ENCODE measurements around the gene POLR2C. TPM values are rescaled to one million over a fixed set of nuclear protein-coding genes. Genes with fewer than 3 reads are reported as not detected.

POLR2C gene
- total and polyA plus RNA-seq, 2 of the 13 experiments (the other 11 are each of a cell fraction or from before 2014, with no cell fraction given) = 104 to 216 TPM

DNA sequence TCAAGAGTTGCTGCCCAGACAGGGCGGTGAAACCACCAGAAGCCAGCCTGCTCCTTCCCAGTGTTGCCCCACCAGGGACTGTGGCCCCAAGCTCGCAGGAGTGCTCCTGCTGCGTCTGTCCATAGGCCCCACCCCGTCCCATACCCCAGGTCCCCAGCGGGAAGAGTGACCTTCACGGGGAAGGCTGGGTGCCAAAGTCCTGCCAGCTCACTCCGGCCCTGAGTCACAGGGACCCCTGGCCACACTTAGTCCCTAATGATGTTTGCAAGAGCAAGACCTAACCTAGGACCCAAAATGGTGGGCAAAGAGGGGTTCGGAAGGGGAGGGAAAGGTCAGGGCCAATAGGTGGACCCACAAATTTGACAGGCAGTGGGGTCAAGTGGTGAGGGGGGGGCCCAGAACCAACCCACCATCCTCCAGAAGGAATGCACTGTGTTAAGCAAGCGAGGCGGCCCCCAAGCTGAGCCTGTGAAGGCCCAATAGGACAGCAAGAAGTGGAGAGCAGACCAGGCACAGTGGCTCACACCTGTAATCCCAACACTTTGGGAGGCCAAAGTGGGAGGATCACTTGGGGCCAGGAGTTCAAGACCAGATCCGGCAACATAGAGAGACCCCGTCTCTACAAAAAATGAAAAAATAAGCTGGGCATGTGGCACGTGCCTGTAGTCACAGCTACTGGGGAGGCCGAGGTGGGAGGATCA, 20.5 kb downstream of the POLR2C start (continued):
- TF ChIP-seq PAF1 (CRISPR knock-in tag; IDR thresholded peaks at IDR 0.05) = no peak
- peak; percentile 77; the same call in 1 of the 2 replicates for TF ChIP-seq ARNT2 (CRISPR knock-in tag; IDR thresholded peaks at IDR 0.05; ENCODE audit: low read depth)
- TF ChIP-seq KAT7 (CRISPR knock-in tag; IDR thresholded peaks at IDR 0.05; ENCODE audit: borderline replicate concordance) = peak; percentile 84; the same call in 1 of the 2 replicates
- TF ChIP-seq, protein P1, sequence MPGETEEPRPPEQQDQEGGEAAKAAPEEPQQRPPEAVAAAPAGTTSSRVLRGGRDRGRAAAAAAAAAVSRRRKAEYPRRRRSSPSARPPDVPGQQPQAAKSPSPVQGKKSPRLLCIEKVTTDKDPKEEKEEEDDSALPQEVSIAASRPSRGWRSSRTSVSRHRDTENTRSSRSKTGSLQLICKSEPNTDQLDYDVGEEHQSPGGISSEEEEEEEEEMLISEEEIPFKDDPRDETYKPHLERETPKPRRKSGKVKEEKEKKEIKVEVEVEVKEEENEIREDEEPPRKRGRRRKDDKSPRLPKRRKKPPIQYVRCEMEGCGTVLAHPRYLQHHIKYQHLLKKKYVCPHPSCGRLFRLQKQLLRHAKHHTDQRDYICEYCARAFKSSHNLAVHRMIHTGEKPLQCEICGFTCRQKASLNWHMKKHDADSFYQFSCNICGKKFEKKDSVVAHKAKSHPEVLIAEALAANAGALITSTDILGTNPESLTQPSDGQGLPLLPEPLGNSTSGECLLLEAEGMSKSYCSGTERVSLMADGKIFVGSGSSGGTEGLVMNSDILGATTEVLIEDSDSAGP (CRISPR knock-in tag; IDR thresholded peaks at IDR 0.05; ENCODE audit: borderline replicate concordance) = peak; percentile 77
- TF ChIP-seq POLR2AphosphoS5 (IDR thresholded peaks at IDR 0.05; ENCODE audit: low read depth, low read length) = 0 out of 2 replicates have a peak, but pooled peaks have one; percentile 28
- TF ChIP-seq SOX6 (IDR thresholded peaks at IDR 0.05) = no peak
- TF ChIP-seq SOX6 (CRISPR knock-in tag; IDR thresholded peaks at IDR 0.05) = no peak; the same call in 1 of the 2 replicates
- TF ChIP-seq, protein P2, sequence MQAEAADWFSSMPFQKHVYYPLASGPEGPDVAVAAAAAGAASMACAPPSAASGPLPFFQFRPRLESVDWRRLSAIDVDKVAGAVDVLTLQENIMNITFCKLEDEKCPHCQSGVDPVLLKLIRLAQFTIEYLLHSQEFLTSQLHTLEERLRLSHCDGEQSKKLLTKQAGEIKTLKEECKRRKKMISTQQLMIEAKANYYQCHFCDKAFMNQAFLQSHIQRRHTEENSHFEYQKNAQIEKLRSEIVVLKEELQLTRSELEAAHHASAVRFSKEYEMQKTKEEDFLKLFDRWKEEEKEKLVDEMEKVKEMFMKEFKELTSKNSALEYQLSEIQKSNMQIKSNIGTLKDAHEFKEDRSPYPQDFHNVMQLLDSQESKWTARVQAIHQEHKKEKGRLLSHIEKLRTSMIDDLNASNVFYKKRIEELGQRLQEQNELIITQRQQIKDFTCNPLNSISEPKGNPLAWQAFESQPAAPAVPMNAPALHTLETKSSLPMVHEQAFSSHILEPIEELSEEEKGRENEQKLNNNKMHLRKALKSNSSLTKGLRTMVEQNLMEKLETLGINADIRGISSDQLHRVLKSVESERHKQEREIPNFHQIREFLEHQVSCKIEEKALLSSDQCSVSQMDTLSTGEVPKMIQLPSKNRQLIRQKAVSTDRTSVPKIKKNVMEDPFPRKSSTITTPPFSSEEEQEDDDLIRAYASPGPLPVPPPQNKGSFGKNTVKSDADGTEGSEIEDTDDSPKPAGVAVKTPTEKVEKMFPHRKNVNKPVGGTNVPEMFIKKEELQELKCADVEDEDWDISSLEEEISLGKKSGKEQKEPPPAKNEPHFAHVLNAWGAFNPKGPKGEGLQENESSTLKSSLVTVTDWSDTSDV (CRISPR knock-in tag; IDR thresholded peaks at IDR 0.05) = 0 out of 2 replicates have a peak, but pooled peaks have one; percentile 14
- no peak for TF ChIP-seq MIER2 (CRISPR knock-in tag; IDR thresholded peaks at IDR 0.05)
- peak; percentile 35 for TF ChIP-seq CBX5 (CRISPR knock-in tag; IDR thresholded peaks at IDR 0.05; ENCODE audit: borderline replicate concordance)
- TF ChIP-seq POLR2G (IDR thresholded peaks at IDR 0.05; ENCODE audit: low read depth, low read length) = peak; percentile 52; the same call in 1 of the 2 replicates
- TF ChIP-seq, protein P3, sequence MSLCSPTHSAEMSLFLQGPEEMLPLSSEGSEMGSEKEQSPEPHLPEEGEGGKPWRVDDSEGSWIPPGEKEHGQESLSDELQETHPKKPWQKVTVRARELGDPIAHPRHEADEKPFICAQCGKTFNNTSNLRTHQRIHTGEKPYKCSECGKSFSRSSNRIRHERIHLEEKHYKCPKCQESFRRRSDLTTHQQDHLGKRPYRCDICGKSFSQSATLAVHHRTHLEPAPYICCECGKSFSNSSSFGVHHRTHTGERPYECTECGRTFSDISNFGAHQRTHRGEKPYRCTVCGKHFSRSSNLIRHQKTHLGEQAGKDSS (CRISPR knock-in tag; IDR thresholded peaks at IDR 0.05; ENCODE audit: borderline replicate concordance, low read depth) = peak; percentile 69; the same call in 1 of the 2 replicates
- TF ChIP-seq NFE2 (CRISPR knock-in tag; IDR thresholded peaks at IDR 0.05) = no peak
- TF ChIP-seq, protein P4, sequence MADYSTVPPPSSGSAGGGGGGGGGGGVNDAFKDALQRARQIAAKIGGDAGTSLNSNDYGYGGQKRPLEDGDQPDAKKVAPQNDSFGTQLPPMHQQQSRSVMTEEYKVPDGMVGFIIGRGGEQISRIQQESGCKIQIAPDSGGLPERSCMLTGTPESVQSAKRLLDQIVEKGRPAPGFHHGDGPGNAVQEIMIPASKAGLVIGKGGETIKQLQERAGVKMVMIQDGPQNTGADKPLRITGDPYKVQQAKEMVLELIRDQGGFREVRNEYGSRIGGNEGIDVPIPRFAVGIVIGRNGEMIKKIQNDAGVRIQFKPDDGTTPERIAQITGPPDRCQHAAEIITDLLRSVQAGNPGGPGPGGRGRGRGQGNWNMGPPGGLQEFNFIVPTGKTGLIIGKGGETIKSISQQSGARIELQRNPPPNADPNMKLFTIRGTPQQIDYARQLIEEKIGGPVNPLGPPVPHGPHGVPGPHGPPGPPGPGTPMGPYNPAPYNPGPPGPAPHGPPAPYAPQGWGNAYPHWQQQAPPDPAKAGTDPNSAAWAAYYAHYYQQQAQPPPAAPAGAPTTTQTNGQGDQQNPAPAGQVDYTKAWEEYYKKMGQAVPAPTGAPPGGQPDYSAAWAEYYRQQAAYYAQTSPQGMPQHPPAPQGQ (CRISPR knock-in tag; IDR thresholded peaks at IDR 0.05; ENCODE audit: borderline replicate concordance) = peak; percentile 47; the same call in 1 of the 2 replicates
